HepG2 (cell line): Measurements from ENCODE around the gene DNAJB12. TPM values are rescaled to one million over a fixed set of nuclear protein-coding genes. Genes with fewer than 3 reads are reported as not detected.

Experiments used
- BCLAF1 ChIP-seq: fragments of 450-650 bp; IDR thresholded peaks from 2 replicates; pipeline ENCODE4 v1.6.1; 2017; ENCODE audit warnings: mild to moderate bottlenecking
- HMGXB3 ChIP-seq: sonication (generic); formaldehyde crosslinking; IDR thresholded peaks from 2 replicates; pipeline ENCODE4 v1.4.0; 2020; ENCODE audit warnings: missing genetic modification reagents, borderline replicate concordance
- IRX3 ChIP-seq: sonication (generic); formaldehyde crosslinking; IDR thresholded peaks from 2 replicates; pipeline ENCODE4 v1.8.1; 2023; ENCODE audit warnings: mild to moderate bottlenecking, low read depth, missing genetic modification reagents, borderline replicate concordance
- JARID2 ChIP-seq: sonication (generic); formaldehyde crosslinking; IDR thresholded peaks from 2 replicates; pipeline ENCODE4 v1.8.1; 2023; ENCODE audit warnings: missing genetic modification reagents, inconsistent platforms; ENCODE audit not compliant: insufficient replicate concordance
- NCOA1 ChIP-seq: sonication (generic); formaldehyde crosslinking; IDR thresholded peaks from 2 replicates; pipeline ENCODE4 v1.9.0; 2021; ENCODE audit warnings: missing genetic modification reagents
- NFIB ChIP-seq: sonication (generic); formaldehyde crosslinking; IDR thresholded peaks from 2 replicates; pipeline ENCODE4 v1.9.0; 2021; ENCODE audit warnings: missing genetic modification reagents, mild to moderate bottlenecking, borderline replicate concordance
- RELA ChIP-seq: sonication (generic); formaldehyde crosslinking; IDR thresholded peaks from 2 replicates; pipeline ENCODE4 v1.4.0; 2020; ENCODE audit warnings: missing genetic modification reagents
- TARDBP ChIP-seq: sonication (generic); formaldehyde crosslinking; IDR thresholded peaks from 2 replicates; pipeline ENCODE4 v1.8.0; 2022; ENCODE audit warnings: mild to moderate bottlenecking, missing genetic modification reagents
- TSC22D2 ChIP-seq: sonication (generic); formaldehyde crosslinking; IDR thresholded peaks from 2 replicates; pipeline ENCODE4 v1.5.1; 2020; ENCODE audit warnings: missing genetic modification reagents, mild to moderate bottlenecking, borderline replicate concordance
- ZBTB20 ChIP-seq: sonication (generic); formaldehyde crosslinking; IDR thresholded peaks from 2 replicates; pipeline ENCODE4 v1.8.1; 2023; ENCODE audit warnings: missing genetic modification reagents, low read depth, mild to moderate bottlenecking, borderline replicate concordance
- ZKSCAN5 ChIP-seq: sonication (generic); formaldehyde crosslinking; IDR thresholded peaks from 2 replicates; pipeline ENCODE4 v1.5.1; 2020; ENCODE audit warnings: mild to moderate bottlenecking, missing genetic modification reagents
- ZNF207 ChIP-seq: fragments of 450-650 bp; IDR thresholded peaks from 2 replicates; pipeline ENCODE4 v1.6.1; 2016; ENCODE audit warnings: antibody characterized with exemption, borderline replicate concordance
- ZNF282 ChIP-seq: fragments of 450-650 bp; IDR thresholded peaks from 2 replicates; pipeline ENCODE4 v1.6.1; 2018; ENCODE audit not compliant: partially characterized antibody
- ZNF326 ChIP-seq: sonication (generic); formaldehyde crosslinking; IDR thresholded peaks from 2 replicates; pipeline ENCODE4 v1.4.0; 2020; ENCODE audit warnings: missing genetic modification reagents, borderline replicate concordance
- ZNF335 ChIP-seq: sonication (generic); formaldehyde crosslinking; IDR thresholded peaks from 2 replicates; pipeline ENCODE4 v1.4.0; 2020; ENCODE audit warnings: missing genetic modification reagents
- ZNF343 ChIP-seq: sonication (generic); formaldehyde crosslinking; IDR thresholded peaks from 2 replicates; pipeline ENCODE4 v1.4.0; 2020; ENCODE audit warnings: mild to moderate bottlenecking, missing genetic modification reagents
- ZNF501 ChIP-seq: sonication (generic); formaldehyde crosslinking; IDR thresholded peaks from 2 replicates; pipeline ENCODE4 v1.5.1; 2020; ENCODE audit warnings: mild to moderate bottlenecking, moderate library complexity, missing genetic modification reagents
- ZNF512B ChIP-seq: sonication (generic); formaldehyde crosslinking; IDR thresholded peaks from 2 replicates; pipeline ENCODE4 v1.5.1; 2020; ENCODE audit warnings: missing genetic modification reagents, mild to moderate bottlenecking, borderline replicate concordance
- polyA plus RNA-seq, 8 experiments: library from polyadenylated mRNA; depleted of rRNA in 3 of 8; stranded (reverse) in 7 of 8; unstranded in 1 of 8; fragments of >200 nt; fragmentation: Illumina TruSeq in 4 of 8; extraction: Trizol in 4 of 8; gene quantifications; 2 replicates each; pipeline versions ENCODE4 v1.2.1 to v1.2.3, GENCODE V29; 2011 to 2016; ENCODE audit warnings: low read depth in 4 of 8, missing spikeins in 1 of 8, mixed read lengths in 1 of 8; ENCODE audit not compliant: insufficient read depth in 1 of 8
- total RNA-seq, 5 experiments: library from RNA; depleted of rRNA; stranded (reverse); fragments of >200 nt; fragmentation: Illumina TruSeq; extraction: Trizol; gene quantifications; 2 replicates each; pipeline ENCODE4 v1.2.3, GENCODE V29; 2016; ENCODE audit warnings: low read depth in 1 of 5

Gene DNAJB12
- total and polyA plus RNA-seq, 2 of the 13 experiments (the other 11 are each of a cell fraction or from before 2014, with no cell fraction given): 10.8 to 18.2 TPM

- TF ChIP-seq JARID2 (CRISPR knock-in tag) (peak; percentile 24), TSC22D2 (CRISPR knock-in tag) (0 out of 2 replicates have a peak, but pooled peaks have one; percentile 36), ZNF282 (no peak), ZNF512B (CRISPR knock-in tag) (no peak), ZNF207 (no peak), ZBTB20 (no peak), TARDBP (CRISPR knock-in tag) (peak; percentile 55; the same call in 1 of the 2 replicates), NFIB (no peak), ZKSCAN5 (CRISPR knock-in tag) (no peak), BCLAF1 (no peak), IRX3 (CRISPR knock-in tag) (no peak), ZNF501 (CRISPR knock-in tag) (peak; percentile 72), ZNF343 (CRISPR knock-in tag) (peak; percentile 22; the same call in 1 of the 2 replicates), HMGXB3 (CRISPR knock-in tag) (no peak), ZNF326 (CRISPR knock-in tag) (no peak), RELA (CRISPR knock-in tag) (no peak), NCOA1 (CRISPR knock-in tag) (no peak), ZNF335 (no peak)
Measured at GRCh38 chr10:72328045-72328828, 26.5 kb downstream of the DNAJB12 start (continued).
